ENCODE results near the gene LSM11. TPM values are rescaled to one million over a fixed set of nuclear protein-coding genes. Genes with fewer than 3 reads are reported as not detected.
A peak's percentile ranks its signal among the peaks of the same experiment; 100 is the strongest.

The LSM11 gene
- total and polyA plus RNA-seq, 12 donors, result 0.66 to 2.2 (median 1.6) TPM

DNA sequence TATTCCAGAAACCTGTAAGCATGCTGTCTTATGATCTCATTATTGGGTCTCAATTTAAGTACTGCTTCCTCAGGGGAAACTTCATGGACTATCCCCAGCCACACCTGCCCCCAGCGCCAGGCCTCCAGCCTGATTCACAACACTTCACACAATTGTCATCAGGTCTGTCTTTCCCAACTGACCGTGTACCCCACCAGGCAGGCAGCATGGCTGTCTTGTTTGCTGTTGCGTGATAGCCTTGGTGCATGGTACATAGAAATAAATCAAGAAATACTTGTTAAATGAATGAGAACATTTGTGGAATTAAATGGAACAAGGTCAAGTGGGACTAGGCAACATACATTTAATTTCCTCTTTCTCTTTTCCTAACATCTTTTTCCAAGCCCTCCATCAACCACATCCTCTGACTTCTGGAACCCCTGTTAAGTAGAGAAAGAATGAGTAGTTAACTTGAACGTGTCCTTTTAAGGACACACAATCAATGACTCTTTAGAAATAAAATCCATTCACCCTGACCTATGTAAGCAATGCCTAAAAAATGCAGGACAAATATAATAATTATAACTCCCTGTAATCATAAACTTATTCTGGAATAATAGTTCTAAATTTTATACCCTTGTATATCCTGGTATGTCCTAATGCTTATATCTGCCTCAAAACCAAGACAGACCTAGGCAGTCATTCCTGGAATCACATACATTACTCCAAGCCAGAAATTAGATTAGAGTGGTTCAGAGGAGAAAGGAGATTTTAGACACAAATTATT is 29.5 kb upstream of the LSM11 start:
- ATAC-seq, result no peak
- intact Hi-C loops (cut with DNase I), result loop anchor here in 5 of 10 donors (10.0 kb wide), 4 partner anchors 209 to 389 kb away; no protein-coding TSS in a partner anchor
- H3K4me1 ChIP-seq, result peaks cover 0 to 16% (median 12%) of the 10 kb centered on the region in 9 donors
- DNase-seq, result no peak
- no peaks in the 10 kb centered on the region for H3K9me3 ChIP-seq
- H3K36me3 ChIP-seq, result no peaks in the 10 kb centered on the region
- H3K4me3 ChIP-seq, result no peak overlapping the region
- WGBS, 2 donors, result 87 to 91% methylated on average over 4 of the region's 4 CpGs
- no peak overlapping the region for H3K27ac ChIP-seq
- H3K27me3 ChIP-seq, result no peaks in the 10 kb centered on the region
- TF ChIP-seq, protein P1, sequence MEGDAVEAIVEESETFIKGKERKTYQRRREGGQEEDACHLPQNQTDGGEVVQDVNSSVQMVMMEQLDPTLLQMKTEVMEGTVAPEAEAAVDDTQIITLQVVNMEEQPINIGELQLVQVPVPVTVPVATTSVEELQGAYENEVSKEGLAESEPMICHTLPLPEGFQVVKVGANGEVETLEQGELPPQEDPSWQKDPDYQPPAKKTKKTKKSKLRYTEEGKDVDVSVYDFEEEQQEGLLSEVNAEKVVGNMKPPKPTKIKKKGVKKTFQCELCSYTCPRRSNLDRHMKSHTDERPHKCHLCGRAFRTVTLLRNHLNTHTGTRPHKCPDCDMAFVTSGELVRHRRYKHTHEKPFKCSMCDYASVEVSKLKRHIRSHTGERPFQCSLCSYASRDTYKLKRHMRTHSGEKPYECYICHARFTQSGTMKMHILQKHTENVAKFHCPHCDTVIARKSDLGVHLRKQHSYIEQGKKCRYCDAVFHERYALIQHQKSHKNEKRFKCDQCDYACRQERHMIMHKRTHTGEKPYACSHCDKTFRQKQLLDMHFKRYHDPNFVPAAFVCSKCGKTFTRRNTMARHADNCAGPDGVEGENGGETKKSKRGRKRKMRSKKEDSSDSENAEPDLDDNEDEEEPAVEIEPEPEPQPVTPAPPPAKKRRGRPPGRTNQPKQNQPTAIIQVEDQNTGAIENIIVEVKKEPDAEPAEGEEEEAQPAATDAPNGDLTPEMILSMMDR (IDR thresholded peaks at IDR 0.05), result no peak

DNA sequence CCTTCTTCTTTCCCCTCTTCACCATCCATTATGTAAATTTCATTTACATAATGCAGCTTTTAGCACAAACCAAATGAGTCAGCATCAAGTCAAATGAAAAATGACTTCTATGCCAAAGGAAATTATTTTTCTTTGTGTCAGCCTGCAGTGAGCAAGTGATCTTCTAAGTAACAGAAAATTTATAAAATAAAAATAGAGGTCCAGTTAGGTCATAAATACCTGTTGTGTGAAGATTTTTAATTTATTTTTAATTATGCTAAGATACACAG is 29.0 kb upstream of the LSM11 start:
- H3K4me1 ChIP-seq, result peaks cover 0 to 17% (median 12%) of the 10 kb centered on the region in 9 donors
- H3K4me3 ChIP-seq, result no peak overlapping the region
- DNase-seq (no peak), ATAC-seq (no peak)
- no peaks in the 10 kb centered on the region for H3K36me3 ChIP-seq
- H3K9me3 ChIP-seq, result no peaks in the 10 kb centered on the region
- no peaks in the 10 kb centered on the region for H3K27me3 ChIP-seq
- intact Hi-C loops (cut with DNase I), result loop anchor here in 5 of 10 donors (10.0 kb wide), 4 partner anchors 210 to 390 kb away; no protein-coding TSS in a partner anchor
- TF ChIP-seq, protein P1 (IDR thresholded peaks at IDR 0.05), result no peak
- H3K27ac ChIP-seq, result no peak overlapping the region

DNA sequence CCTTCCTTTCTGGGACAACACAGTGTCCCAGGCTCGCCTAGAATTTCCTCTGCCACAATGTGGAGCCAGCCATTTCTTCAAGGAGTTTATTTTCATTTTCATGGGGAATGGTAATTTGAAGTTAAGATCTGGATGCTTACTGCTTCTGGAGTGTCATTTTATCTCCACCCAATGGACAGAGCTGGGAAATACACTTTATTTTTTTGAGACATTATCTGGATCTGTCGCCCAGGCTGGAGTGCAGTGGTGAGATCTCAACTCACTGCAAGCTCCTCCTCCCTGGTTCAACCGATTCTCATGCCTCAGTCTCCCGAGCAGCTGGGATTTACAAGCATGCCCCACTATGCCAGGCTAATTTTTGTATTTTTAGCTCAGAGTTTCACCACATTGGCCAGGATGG is 25.0 kb upstream of the LSM11 start:
- intact Hi-C loops (cut with DNase I), result loop anchor here (1.0 to 10.0 kb wide), 12 partner anchors 46 to 394 kb away; partner anchors contain the start of gene C5orf52 (in 2 of the 10)
- DNase-seq (peak in 1 of 2 donors; percentile 23), ATAC-seq (peak; percentile 72 to 94 (median 88))
- TF ChIP-seq, protein P1 (IDR thresholded peaks at IDR 0.05), result peak; percentile 34 to 83 (median 68)
- H3K4me3 ChIP-seq, result no peak overlapping the region
- peaks cover 0 to 14% (median 0%) of the 10 kb centered on the region in 11 donors for H3K9me3 ChIP-seq
- 2 to 4% methylated on average over 4 of the region's 4 CpGs for WGBS, 2 donors
- H3K4me1 ChIP-seq, result peaks cover 0 to 13% (median 9%) of the 10 kb centered on the region in 9 donors
- H3K27ac ChIP-seq, result peak overlapping the region in 3 of 10 donors; percentile 7 to 44 (median 13)
- no peaks in the 10 kb centered on the region for H3K27me3 ChIP-seq
- H3K36me3 ChIP-seq, result no peaks in the 10 kb centered on the region

DNA sequence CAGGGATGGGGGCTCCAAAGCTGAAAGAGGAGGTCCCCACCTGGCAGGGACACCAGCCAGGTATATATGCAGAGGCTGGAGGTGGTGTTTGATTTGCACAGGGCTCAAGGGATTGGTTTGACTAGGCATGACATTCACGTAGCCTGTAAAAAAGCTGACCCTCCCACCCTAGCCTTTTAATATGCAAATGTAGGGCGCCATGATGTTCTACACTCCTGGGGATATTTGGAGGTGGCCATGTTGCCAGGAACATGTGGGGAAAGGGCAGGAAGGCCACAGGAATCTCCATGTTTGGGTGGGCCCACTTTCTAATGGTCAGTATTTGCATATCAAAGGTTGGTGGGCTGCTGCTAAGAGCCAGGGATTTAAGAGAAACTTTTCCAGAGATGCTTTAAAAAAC is 24.3 kb upstream of the LSM11 start:
- Histone ChIP-seq H3K36me3 (no peaks in the 10 kb centered on the region), H3K4me1 (peaks cover 0 to 13% (median 9%) of the 10 kb centered on the region in 9 donors), H3K4me3 (no peak overlapping the region), H3K9me3 (peaks cover 0 to 15% (median 0%) of the 10 kb centered on the region in 11 donors), H3K27me3 (no peaks in the 10 kb centered on the region), H3K27ac (no peak overlapping the region)
- DNase-seq, result no peak
- TF ChIP-seq, protein P1 (IDR thresholded peaks at IDR 0.05), result no peak
- intact Hi-C loops (cut with DNase I), result loop anchor here (2.0 to 10.0 kb wide), 11 partner anchors 47 to 394 kb away; partner anchors contain the start of gene C5orf52 (in 2 of the 10)
- WGBS, 2 donors, result 88 to 93% methylated on average over 2 of the region's 2 CpGs
- no peak for ATAC-seq
